RWPE1 (cell line): ENCODE data around the gene DTD1.

Experiments used
- CTCF ChIA-PET: fragments of 350-600 bp; sonication (Branson Sonifier 250); formaldehyde crosslinking; extraction: SDS; loops from one replicate; lab custom pipeline; 2021; lab: Yijun Ruan, JAX
- POLR2A ChIA-PET: fragments of 400-600 bp; formaldehyde crosslinking; extraction: SDS; loops from one replicate; lab custom pipeline; 2020; ENCODE audit warnings: antibody characterized with exemption; ENCODE audit not compliant: low non-redundant PET; lab: Yijun Ruan, JAX
- DNase-seq: peaks from one replicate; pipeline ENCODE4 v3.0.0; 2012; ENCODE audit warnings: low spot score
- H3K27ac ChIP-seq: fragments of 450-650 bp; 2 replicates; pipeline ENCODE4 v1.5.1; 2017
- TF ChIP-seq, protein P1 (sequence below): fragments of 450-650 bp; conservative IDR thresholded peaks from 2 replicates; pipeline ENCODE4 v1.5.1; 2017; ENCODE audit warnings: low read depth, mild to moderate bottlenecking

DTD1 gene

DNA sequence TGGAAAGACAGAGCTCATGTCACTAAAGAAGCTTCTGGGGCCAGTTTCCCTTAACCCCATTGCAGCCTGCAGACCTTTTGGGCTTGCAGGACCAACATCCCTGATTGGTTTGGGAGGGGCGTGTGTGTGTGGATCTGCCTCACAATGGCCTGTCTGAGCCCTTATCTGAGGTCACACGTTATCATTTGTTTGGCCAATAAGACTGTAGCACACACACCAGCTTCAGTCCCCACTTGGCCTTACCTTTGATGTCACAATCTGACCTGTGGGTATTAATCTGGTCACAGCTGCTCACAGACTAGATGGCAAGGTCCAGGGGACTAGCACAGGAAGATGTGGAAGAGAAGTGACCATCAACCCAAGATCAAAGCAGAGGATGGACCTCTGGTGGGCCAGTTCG lies 225.6 kb downstream of the DTD1 start, which contains the start of gene SCP2D1:
TSS of gene SCP2D1 (plus strand) at position 301 of the 400 bp plus-strand sequence. CDS start at position 334, 33 bp downstream.
- TF ChIP-seq, protein P1, sequence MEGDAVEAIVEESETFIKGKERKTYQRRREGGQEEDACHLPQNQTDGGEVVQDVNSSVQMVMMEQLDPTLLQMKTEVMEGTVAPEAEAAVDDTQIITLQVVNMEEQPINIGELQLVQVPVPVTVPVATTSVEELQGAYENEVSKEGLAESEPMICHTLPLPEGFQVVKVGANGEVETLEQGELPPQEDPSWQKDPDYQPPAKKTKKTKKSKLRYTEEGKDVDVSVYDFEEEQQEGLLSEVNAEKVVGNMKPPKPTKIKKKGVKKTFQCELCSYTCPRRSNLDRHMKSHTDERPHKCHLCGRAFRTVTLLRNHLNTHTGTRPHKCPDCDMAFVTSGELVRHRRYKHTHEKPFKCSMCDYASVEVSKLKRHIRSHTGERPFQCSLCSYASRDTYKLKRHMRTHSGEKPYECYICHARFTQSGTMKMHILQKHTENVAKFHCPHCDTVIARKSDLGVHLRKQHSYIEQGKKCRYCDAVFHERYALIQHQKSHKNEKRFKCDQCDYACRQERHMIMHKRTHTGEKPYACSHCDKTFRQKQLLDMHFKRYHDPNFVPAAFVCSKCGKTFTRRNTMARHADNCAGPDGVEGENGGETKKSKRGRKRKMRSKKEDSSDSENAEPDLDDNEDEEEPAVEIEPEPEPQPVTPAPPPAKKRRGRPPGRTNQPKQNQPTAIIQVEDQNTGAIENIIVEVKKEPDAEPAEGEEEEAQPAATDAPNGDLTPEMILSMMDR, result no peak
- H3K27ac ChIP-seq, result no peak within 1 kb of the TSS
- POLR2A ChIA-PET, result no interaction called here
- DNase-seq, result no peak
- CTCF ChIA-PET, result interaction anchor here (0.6 kb wide), 1 partner anchor 13 kb away, joined by 3 read pairs; no protein-coding TSS in a partner anchor

DNA sequence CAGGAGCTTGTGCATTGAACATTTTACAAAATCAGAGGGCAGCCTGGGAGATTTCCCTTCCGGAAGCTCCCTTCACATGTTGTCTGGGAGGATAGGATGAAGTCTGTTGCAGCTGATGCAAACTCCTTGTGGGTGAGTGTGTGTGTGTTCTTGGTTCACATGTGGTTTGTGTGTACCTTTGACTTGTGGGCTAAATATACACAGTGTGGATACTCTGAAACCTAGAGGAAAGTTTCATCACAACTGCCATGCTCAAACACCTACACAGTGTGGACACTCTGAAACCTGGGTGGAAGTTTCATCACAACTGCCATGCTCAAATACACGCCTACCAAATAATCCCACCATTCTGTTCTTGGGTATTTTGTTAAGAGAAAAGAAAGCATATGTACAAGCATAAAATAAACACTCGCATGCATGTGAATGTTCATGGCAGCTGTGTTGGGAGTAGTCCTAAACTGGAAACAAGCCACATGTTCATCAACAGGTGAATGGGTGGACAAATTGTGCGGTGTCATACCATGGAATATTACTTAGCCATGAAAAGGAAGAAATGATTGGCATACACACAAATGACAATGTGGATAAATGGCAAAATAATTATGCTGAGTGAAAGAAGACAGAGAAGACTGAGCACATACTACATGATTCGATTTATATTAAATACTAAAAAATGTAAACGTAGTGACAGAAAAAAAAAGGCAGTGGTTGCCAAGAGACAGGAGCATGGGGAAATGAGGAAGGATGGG lies 227.5 kb downstream of the DTD1 start:
- POLR2A ChIA-PET, result no interaction called here
- CTCF ChIA-PET, result no interaction called here
- no peak for DNase-seq
- TF ChIP-seq, protein P1, result no peak
- no peak overlapping the region for H3K27ac ChIP-seq
